Measurements from ENCODE around the gene SUMO3.

SUMO3 gene

DNA sequence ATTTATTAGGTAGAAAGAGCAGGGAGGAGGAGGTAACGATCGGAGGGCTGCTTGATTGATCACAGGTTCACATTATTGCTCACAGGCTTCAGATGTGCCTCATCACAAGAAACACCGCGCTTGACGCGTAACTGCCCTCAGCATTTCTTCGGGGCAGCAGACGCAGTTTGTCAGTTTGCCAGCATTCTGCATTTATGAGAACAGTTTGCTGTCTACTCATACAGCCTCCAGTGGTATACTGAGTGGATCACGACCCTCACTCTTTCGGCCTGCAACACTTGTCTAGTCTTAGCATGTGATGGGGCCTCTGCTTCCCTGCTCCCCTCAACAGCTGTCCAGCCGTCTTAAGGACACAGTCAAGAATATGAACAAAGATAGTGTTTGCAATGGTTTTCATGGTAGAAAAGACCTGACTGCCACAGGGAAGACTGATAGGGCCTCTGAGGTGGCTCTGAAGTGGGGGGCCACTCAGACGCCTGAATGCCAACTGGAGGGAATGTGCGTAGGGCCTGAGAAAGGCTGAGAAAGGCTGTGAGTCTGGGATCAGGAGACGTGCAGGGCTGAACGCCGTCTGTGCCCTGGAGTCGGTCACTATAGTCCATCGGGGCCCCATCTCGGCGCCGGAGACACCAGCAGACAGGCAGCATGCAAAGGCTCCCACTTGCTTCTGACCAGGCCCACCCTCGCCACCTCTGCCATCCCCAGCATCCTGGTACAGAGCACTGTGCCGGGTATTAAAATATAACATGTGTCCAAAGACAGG is 61.3 kb downstream of the SUMO3 start:
- Histone ChIP-seq H3K36me3 (no peaks in the 10 kb centered on the region), H3K27me3 (ENCODE audit: insufficient read depth, low read depth, severe bottlenecking) (no peaks in the 10 kb centered on the region), H3K4me3 (ENCODE audit: low read depth, low read length) (no peak overlapping the region), H3K27ac (no peak overlapping the region), H3K9me3 (ENCODE audit: severe bottlenecking) (peaks cover 13% of the 10 kb centered on the region)
- no peak for DNase-seq
- TF ChIP-seq, protein P1, sequence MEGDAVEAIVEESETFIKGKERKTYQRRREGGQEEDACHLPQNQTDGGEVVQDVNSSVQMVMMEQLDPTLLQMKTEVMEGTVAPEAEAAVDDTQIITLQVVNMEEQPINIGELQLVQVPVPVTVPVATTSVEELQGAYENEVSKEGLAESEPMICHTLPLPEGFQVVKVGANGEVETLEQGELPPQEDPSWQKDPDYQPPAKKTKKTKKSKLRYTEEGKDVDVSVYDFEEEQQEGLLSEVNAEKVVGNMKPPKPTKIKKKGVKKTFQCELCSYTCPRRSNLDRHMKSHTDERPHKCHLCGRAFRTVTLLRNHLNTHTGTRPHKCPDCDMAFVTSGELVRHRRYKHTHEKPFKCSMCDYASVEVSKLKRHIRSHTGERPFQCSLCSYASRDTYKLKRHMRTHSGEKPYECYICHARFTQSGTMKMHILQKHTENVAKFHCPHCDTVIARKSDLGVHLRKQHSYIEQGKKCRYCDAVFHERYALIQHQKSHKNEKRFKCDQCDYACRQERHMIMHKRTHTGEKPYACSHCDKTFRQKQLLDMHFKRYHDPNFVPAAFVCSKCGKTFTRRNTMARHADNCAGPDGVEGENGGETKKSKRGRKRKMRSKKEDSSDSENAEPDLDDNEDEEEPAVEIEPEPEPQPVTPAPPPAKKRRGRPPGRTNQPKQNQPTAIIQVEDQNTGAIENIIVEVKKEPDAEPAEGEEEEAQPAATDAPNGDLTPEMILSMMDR (IDR thresholded peaks at IDR 0.05; ENCODE audit: low read depth, low read length) = no peak
